Activated naive CD8-positive, alpha-beta T cell treated with anti-CD3 and anti-CD28 coated beads for 36 hours (primary cell): ENCODE results near the gene NDUFB2. TPM values are rescaled to one million over a fixed set of nuclear protein-coding genes. Genes with fewer than 3 reads are reported as not detected.
"Not testable (repeated sequence)": the region's sequence is repeated elsewhere in the genome, so short reads cannot be mapped to it uniquely, and the experiment has no call there.

Experiments
- DNase-seq: peaks from one replicate; pipeline ENCODE4 v3.0.0; 2021
- H3K27ac Mint-ChIP-seq: one replicate; pipeline ENCODE4 v1.8.0; 2022; ENCODE audit warnings: mild to moderate bottlenecking, moderate library complexity, mixed read lengths
- H3K27me3 Mint-ChIP-seq: one replicate; pipeline ENCODE4 v1.8.0; 2022; ENCODE audit warnings: mild to moderate bottlenecking, mixed read lengths
- H3K36me3 Mint-ChIP-seq: one replicate; pipeline ENCODE4 v1.8.0; 2021; ENCODE audit warnings: mild to moderate bottlenecking, mixed read lengths
- H3K4me1 Mint-ChIP-seq: one replicate; pipeline ENCODE4 v1.8.0; 2021; ENCODE audit warnings: mixed read lengths
- H3K4me3 Mint-ChIP-seq: one replicate; pipeline ENCODE4 v1.8.0; 2022; ENCODE audit warnings: mild to moderate bottlenecking, moderate library complexity, mixed read lengths
- H3K9me3 Mint-ChIP-seq: one replicate; pipeline ENCODE4 v1.8.0; 2022; ENCODE audit warnings: mixed read lengths
- total RNA-seq, 2 experiments: library from RNA; stranded (reverse); gene quantifications; one replicate each; pipeline ENCODE4 v1.2.3, GENCODE V29; 2021

The NDUFB2 gene
- total RNA-seq, 2 experiments from 2014 or later, result 175 to 196 TPM

DNA sequence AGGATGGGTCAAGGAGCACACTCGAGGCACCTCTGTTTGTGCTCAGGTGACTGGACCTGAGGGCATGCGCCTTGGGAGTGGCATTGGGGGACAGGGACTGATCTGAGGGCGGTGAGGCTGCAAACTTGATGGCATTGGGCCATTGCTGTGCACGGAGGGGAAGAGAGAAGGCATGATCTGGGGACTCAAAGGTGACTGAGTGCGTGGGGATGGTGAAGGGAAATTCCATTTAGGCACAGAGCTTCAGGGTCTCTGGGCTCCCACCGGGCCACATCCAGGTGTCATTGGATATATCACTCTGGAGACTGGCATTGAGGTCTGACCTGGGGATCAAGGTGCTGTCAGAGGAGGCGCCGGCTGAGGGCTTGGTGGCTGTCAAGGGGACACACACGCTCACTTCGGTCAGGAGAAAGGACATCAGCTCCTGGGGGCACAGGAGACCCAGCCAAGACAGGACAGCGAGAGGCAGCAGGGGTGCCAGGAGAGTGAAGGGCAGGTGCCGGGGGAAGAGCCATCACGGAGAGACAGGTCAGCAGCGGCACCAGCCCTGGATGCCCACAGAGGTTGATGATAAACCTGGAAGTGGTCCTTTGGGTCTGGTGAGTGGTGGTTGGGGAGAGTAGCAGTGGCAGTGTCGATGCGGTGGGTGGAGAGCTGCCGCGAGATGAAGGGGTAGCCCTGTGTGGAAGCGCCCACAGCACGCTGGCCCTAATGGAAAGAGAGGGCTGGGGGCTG, 18.3 kb upstream of the NDUFB2 start:
- H3K27me3 Mint-ChIP-seq, result no peaks in the 10 kb centered on the region
- no peak overlapping the region for H3K27ac Mint-ChIP-seq
- H3K36me3 Mint-ChIP-seq, result peaks cover 29% of the 10 kb centered on the region
- H3K9me3 Mint-ChIP-seq, result no peaks in the 10 kb centered on the region
- no peak for DNase-seq
- peaks cover 20% of the 10 kb centered on the region for H3K4me1 Mint-ChIP-seq
- no peak overlapping the region for H3K4me3 Mint-ChIP-seq

DNA sequence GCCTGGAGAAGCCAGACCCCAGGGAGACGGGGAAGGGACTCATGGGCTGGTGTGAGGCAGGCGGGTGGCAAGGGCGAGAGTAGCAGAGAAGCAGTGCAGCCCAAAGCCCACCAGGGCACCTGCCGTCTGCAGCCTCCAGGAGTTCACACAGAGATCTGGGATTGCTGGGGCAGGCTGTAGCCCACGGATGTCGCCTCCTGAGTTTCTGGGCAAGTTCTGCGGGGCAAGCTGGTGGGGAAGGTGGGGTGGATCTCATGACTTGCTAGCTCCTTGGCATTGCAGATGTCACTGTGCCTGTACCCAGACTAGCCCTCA, 17.7 kb upstream of the NDUFB2 start:
- no peak overlapping the region for H3K27ac Mint-ChIP-seq
- no peak overlapping the region for H3K4me3 Mint-ChIP-seq
- peaks cover 20% of the 10 kb centered on the region for H3K4me1 Mint-ChIP-seq
- peaks cover 29% of the 10 kb centered on the region for H3K36me3 Mint-ChIP-seq
- no peaks in the 10 kb centered on the region for H3K9me3 Mint-ChIP-seq
- no peaks in the 10 kb centered on the region for H3K27me3 Mint-ChIP-seq
- DNase-seq, result no peak

GRCh38 chr7:140679186-140679585, 17.3 kb upstream of the NDUFB2 start:
- Mint-ChIP-seq H3K4me1 (peaks cover 16% of the 10 kb centered on the region), H3K9me3 (no peaks in the 10 kb centered on the region), H3K27ac (no peak overlapping the region), H3K36me3 (peaks cover 30% of the 10 kb centered on the region), H3K27me3 (no peaks in the 10 kb centered on the region), H3K4me3 (no peak overlapping the region)
- DNase-seq, result no peak

DNA sequence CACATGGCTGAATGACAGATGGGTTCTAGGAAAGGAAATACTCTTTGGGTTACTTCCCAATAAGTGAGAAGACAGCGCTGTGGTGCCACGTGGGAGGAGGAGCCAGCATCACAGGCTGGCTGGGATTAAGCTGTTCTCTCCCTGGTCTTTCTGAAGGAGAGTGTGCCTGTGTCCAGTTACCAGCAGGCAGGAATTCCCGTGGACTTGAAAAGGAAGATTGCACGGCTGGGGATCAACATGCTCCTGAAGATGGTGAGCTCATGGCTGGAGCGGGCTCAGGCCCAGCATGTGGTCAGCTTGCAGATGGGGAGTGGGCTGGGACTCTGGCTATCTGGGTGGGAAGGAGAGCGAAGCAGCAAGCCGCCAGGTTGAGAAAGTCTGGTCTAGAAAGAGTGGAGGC, 15.6 kb upstream of the NDUFB2 start:
- Mint-ChIP-seq H3K9me3 (no peaks in the 10 kb centered on the region), H3K27ac (no peak overlapping the region), H3K27me3 (no peaks in the 10 kb centered on the region), H3K4me1 (peaks cover 3% of the 10 kb centered on the region), H3K4me3 (no peak overlapping the region), H3K36me3 (peaks cover 30% of the 10 kb centered on the region)
- DNase-seq, result no peak

- Mint-ChIP-seq H3K36me3 (peaks cover 26% of the 10 kb centered on the region), H3K27me3 (no peaks in the 10 kb centered on the region), H3K4me3 (no peak overlapping the region), H3K9me3 (no peaks in the 10 kb centered on the region), H3K27ac (no peak overlapping the region), H3K4me1 (no peaks in the 10 kb centered on the region)
- no peak for DNase-seq
Observed at GRCh38 chr7:140681766-140682165, 14.7 kb upstream of the NDUFB2 start.

DNA sequence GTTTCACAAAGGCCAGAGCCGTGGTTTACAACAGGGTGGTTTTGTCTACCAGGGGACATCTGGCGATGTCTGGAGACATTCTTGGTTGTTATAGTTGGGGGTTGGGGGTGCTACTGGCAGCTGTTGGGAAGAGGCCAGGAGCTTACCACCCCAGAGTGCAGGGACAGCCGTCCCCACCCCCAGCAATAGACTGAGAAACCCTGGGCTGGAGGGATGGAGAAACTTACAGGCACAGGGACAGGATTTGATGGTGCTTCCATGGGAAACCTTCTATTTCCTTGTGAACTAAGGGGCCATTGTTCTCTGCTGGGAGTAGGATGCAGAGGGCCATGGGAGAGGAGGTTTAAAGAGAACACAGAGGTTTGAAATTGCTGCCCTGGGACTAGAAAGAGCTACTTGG, 12.9 kb upstream of the NDUFB2 start:
- no peak for DNase-seq
- no peak overlapping the region for H3K4me3 Mint-ChIP-seq
- no peaks in the 10 kb centered on the region for H3K27me3 Mint-ChIP-seq
- H3K27ac Mint-ChIP-seq, result no peak overlapping the region
- H3K9me3 Mint-ChIP-seq, result no peaks in the 10 kb centered on the region
- no peaks in the 10 kb centered on the region for H3K4me1 Mint-ChIP-seq
- H3K36me3 Mint-ChIP-seq, result peaks cover 20% of the 10 kb centered on the region

DNA sequence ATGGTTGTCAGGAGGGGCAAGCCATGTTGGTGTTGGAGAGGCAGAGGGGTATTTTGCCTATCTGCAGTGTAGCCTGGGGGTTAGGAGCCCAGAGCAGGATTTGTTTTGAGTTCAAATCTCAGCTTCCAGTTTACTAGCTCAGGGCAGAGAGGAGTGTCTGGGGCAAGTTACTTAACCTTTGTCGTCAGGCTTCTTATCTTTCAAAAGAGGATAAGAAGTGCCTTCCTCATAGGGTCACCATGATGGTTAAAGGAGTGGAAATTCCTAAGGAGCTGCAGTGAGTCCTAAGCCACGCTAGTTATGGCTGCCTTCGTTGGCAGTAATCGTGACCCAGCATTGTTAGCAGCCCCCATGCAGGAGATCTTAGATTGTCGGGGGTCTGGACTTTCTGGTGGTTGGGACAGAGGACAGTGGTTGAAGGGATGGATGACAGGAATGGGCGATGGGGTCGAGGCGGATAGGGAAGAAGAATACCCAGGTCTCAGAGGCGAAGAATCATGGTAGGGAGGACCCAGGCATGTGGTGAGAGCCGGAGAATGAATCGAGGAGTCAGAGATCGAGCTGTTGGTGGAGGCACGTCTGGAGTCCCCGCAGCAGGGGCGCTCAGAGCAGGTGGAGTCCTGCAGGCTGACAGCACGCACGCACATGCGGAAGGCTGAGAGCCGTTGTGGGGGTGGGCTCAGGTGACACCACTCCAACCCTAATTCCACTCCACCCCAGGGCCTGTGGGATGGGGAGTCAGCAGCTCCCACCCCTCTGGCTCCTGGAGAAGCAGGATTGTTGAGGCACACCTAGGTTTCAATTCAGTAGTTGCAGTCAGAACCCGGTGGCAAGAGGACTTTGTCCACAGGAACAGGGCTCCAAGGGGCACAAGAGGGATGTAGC, 12.2 kb upstream of the NDUFB2 start:
- Mint-ChIP-seq H3K36me3 (peaks cover 15% of the 10 kb centered on the region), H3K4me3 (no peak overlapping the region), H3K27ac (no peak overlapping the region), H3K27me3 (no peaks in the 10 kb centered on the region), H3K9me3 (no peaks in the 10 kb centered on the region), H3K4me1 (no peaks in the 10 kb centered on the region)
- DNase-seq, result no peak

- Mint-ChIP-seq H3K4me3 (no peak overlapping the region), H3K27ac (no peak overlapping the region), H3K27me3 (no peaks in the 10 kb centered on the region), H3K36me3 (peaks cover 11% of the 10 kb centered on the region), H3K4me1 (no peaks in the 10 kb centered on the region), H3K9me3 (no peaks in the 10 kb centered on the region)
- DNase-seq, result no peak
Observed at GRCh38 chr7:140685407-140686087, 11.0 kb upstream of the NDUFB2 start.

DNA sequence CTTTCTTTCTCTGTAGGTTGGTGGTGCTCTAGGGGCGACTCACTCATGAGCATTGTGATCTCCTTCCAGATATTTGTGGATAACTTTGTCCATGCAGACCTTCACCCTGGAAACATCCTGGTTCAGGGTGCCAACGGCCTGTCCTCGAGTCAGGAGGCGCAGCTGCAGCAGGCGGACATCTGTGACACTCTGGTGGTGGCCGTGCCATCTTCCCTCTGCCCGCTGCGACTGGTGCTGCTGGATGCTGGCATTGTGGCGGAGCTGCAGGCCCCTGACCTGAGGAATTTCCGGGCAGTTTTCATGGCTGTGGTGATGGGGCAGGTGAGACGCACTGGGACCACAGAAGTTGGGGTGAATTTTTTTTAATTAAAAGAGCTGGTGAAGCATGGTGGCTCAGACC, 9.6 kb upstream of the NDUFB2 start:
- no peak overlapping the region for H3K27ac Mint-ChIP-seq
- DNase-seq, result no peak
- H3K4me1 Mint-ChIP-seq, result no peaks in the 10 kb centered on the region
- peaks cover 5% of the 10 kb centered on the region for H3K36me3 Mint-ChIP-seq
- no peaks in the 10 kb centered on the region for H3K9me3 Mint-ChIP-seq
- no peaks in the 10 kb centered on the region for H3K27me3 Mint-ChIP-seq
- no peak overlapping the region for H3K4me3 Mint-ChIP-seq

DNA sequence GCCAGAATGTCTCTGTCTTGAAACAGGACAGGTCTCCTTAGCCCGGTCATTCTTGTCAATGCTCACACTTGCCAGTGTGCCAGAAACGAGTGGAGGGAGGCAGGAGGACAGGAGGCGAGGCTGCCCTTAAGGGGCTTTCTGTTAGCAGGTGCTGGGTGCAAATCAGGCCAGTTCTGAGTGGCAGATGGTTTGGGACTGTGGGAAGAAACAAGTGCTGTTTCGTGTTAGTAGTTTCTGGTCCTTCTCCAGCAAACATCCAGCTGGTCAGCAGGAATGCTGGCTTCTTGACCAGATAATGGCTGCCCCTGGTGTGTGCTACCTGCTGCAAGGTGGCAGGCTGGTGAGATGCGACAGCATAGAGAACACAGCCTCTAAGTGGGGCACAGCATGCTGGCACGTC, 8.2 kb upstream of the NDUFB2 start:
- no peaks in the 10 kb centered on the region for H3K27me3 Mint-ChIP-seq
- H3K36me3 Mint-ChIP-seq, result peaks cover 14% of the 10 kb centered on the region
- no peak for DNase-seq
- no peaks in the 10 kb centered on the region for H3K9me3 Mint-ChIP-seq
- H3K4me3 Mint-ChIP-seq, result no peak overlapping the region
- peaks cover 5% of the 10 kb centered on the region for H3K4me1 Mint-ChIP-seq
- no peak overlapping the region for H3K27ac Mint-ChIP-seq

DNA sequence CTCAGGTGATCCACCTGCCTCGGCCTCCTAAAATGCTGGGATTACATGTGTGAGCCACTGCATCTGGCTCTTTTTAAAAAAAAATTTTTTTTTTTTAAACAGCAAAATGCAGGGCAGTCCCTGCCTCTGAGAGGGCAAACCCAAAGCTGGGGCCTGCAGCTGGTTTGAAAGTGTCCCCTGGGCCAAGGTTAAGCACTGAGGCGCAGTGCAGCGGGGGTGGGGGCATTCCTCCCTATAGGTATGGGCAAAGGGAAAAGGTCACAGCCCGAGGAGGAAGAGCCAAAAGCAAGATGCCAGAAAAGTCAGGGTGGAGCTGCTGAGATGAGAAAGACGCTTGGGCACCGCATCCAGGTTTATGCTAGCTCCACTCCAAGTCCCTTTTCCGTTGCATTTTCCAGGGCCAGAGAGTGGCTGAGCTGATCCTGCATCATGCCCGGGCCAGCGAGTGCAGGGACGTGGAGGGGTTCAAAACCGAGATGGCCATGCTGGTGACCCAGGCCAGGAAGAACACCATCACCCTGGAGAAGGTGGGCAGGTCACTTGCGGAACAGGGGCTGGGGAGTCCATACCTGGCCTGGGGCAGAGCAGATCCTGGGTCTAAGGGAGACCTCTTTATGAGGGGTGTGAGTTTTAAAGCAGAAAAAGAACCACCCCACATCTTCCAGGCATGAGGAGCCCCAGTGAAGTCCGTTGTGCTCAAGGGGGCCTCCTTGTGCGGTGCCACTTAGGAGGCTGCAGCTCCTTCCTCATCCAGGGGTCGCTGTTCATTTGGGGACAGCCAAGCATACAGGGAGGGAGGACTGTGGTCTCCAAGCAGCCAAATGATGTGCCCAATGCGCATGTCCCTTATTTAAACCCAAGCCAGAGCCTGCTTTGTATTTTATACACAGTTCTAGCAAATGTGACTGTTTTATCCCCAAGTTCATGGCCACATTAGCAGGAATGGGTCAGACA, 7.0 kb upstream of the NDUFB2 start:
- DNase-seq, result no peak
- Mint-ChIP-seq H3K27me3 (no peaks in the 10 kb centered on the region), H3K36me3 (peaks cover 13% of the 10 kb centered on the region), H3K27ac (no peak overlapping the region), H3K9me3 (no peaks in the 10 kb centered on the region), H3K4me3 (no peak overlapping the region), H3K4me1 (peaks cover 5% of the 10 kb centered on the region)

- peaks cover 14% of the 10 kb centered on the region for H3K4me1 Mint-ChIP-seq
- H3K27ac Mint-ChIP-seq, result no peak overlapping the region
- no peaks in the 10 kb centered on the region for H3K9me3 Mint-ChIP-seq
- no peak for DNase-seq
- H3K36me3 Mint-ChIP-seq, result peaks cover 11% of the 10 kb centered on the region
- no peaks in the 10 kb centered on the region for H3K27me3 Mint-ChIP-seq
- no peak overlapping the region for H3K4me3 Mint-ChIP-seq
Observed at GRCh38 chr7:140691376-140692045, 5.0 kb upstream of the NDUFB2 start.

DNA sequence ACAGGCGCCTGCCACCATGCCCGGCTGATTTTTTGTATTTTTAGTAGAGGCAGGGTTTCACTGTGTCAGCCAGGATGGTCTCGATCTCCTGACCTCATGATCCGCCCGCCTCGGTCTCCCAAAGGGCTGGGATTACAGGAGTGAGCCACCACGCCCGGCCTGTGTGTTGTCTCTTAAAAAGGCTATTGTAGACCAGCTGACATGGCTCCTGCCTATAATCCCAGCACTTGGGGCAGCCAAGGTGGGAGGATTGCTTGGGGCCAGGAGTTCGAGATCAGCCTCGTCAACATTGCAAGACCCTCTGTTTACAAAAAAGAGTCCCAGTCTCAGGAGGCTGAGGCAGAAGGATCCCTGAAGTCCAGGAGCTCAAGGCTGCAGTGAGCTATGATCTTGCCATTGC, 2.7 kb upstream of the NDUFB2 start:
- not testable (repeated sequence) for H3K27ac Mint-ChIP-seq, H3K4me3 Mint-ChIP-seq, H3K9me3 Mint-ChIP-seq, H3K27me3 Mint-ChIP-seq, DNase-seq
- Mint-ChIP-seq H3K36me3 (peaks cover 22% of the 10 kb centered on the region), H3K4me1 (peaks cover 23% of the 10 kb centered on the region)

- no peaks in the 10 kb centered on the region for H3K9me3 Mint-ChIP-seq
- no peak overlapping the region for H3K4me3 Mint-ChIP-seq
- no peaks in the 10 kb centered on the region for H3K27me3 Mint-ChIP-seq
- no peak overlapping the region for H3K27ac Mint-ChIP-seq
- peaks cover 25% of the 10 kb centered on the region for H3K36me3 Mint-ChIP-seq
- no peak for DNase-seq
- H3K4me1 Mint-ChIP-seq, result peaks cover 28% of the 10 kb centered on the region
Observed at GRCh38 chr7:140694592-140694991, 1.9 kb upstream of the NDUFB2 start.
